ENCODE results near the gene ME3.

- TF ChIP-seq CTCF (IDR thresholded peaks at IDR 0.05) (no peak), RAD21 (conservative IDR thresholded peaks at IDR 0.05 in 1 of 2, IDR thresholded peaks at IDR 0.05 in 1 of 2) (no peak), SREBF2 (IDR thresholded peaks at IDR 0.05) (no peak), HMGXB4 (CRISPR knock-in tag; IDR thresholded peaks at IDR 0.05; ENCODE audit: borderline replicate concordance) (no peak), CBX2 (IDR thresholded peaks at IDR 0.05; ENCODE audit: borderline replicate concordance, low read depth) (no peak), POLR2A (IDR thresholded peaks at IDR 0.05; ENCODE audit: low read length) (no peak), RNF2 (IDR thresholded peaks at IDR 0.05; ENCODE audit: borderline replicate concordance, low read depth) (no peak)
Observed at GRCh38 chr11:86475027-86475426, 197.4 kb downstream of the ME3 start.

Measured in A549 (cell line).